ENCODE results near the gene MSI1. TPM values are rescaled to one million over a fixed set of nuclear protein-coding genes. Genes with fewer than 3 reads are reported as not detected.
"Not testable (repeated sequence)": the region's sequence is repeated elsewhere in the genome, so short reads cannot be mapped to it uniquely, and the experiment has no call there.

MSI1 gene
- total RNA-seq, 1 donor from 2014 or later, result 0.79 TPM

- H3K9me3 Mint-ChIP-seq, result peaks cover 20% of the 10 kb centered on the region
- H3K27me3 Mint-ChIP-seq; H3K36me3 Mint-ChIP-seq (ENCODE audit: low read depth); H3K4me3 Mint-ChIP-seq; DNase-seq; intact Hi-C loops (cut with micrococcal nuclease); H3K4me1 Mint-ChIP-seq; H3K27ac Mint-ChIP-seq: not testable (repeated sequence)
Observed at GRCh38 chr12:120336392-120336791, 32.6 kb downstream of the MSI1 start.

GRCh38 chr12:120335447-120335846 is 33.5 kb downstream of the MSI1 start:
- H3K4me1 Mint-ChIP-seq; H3K4me3 Mint-ChIP-seq; H3K36me3 Mint-ChIP-seq (ENCODE audit: low read depth); H3K27ac Mint-ChIP-seq; intact Hi-C loops (cut with micrococcal nuclease); H3K27me3 Mint-ChIP-seq: not testable (repeated sequence)
- H3K9me3 Mint-ChIP-seq, result peaks cover 20% of the 10 kb centered on the region
- DNase-seq, result peak; percentile 76

- H3K4me1 Mint-ChIP-seq, result no peaks in the 10 kb centered on the region
- intact Hi-C loops (cut with micrococcal nuclease), result no loop called here
- no peaks in the 10 kb centered on the region for H3K36me3 Mint-ChIP-seq (ENCODE audit: low read depth)
- H3K4me3 Mint-ChIP-seq, result no peak overlapping the region
- no peak for DNase-seq
- no peak overlapping the region for H3K27ac Mint-ChIP-seq
- H3K9me3 Mint-ChIP-seq, result peaks cover 13% of the 10 kb centered on the region
- H3K27me3 Mint-ChIP-seq, result peaks cover 6% of the 10 kb centered on the region
Observed at GRCh38 chr12:120332523-120332922, 36.4 kb downstream of the MSI1 start.

- DNase-seq, result no peak
- Mint-ChIP-seq H3K36me3 (ENCODE audit: low read depth) (no peaks in the 10 kb centered on the region), H3K27me3 (peaks cover 6% of the 10 kb centered on the region), H3K4me1 (no peaks in the 10 kb centered on the region), H3K4me3 (no peak overlapping the region), H3K9me3 (peaks cover 9% of the 10 kb centered on the region), H3K27ac (no peak overlapping the region)
- intact Hi-C loops (cut with micrococcal nuclease), result no loop called here
Observed at GRCh38 chr12:120332041-120332440, 36.9 kb downstream of the MSI1 start.

- Mint-ChIP-seq H3K27me3 (peaks cover 6% of the 10 kb centered on the region), H3K4me3 (no peak overlapping the region), H3K4me1 (no peaks in the 10 kb centered on the region), H3K36me3 (ENCODE audit: low read depth) (no peaks in the 10 kb centered on the region), H3K27ac (no peak overlapping the region), H3K9me3 (peaks cover 4% of the 10 kb centered on the region)
- DNase-seq, result no peak
- intact Hi-C loops (cut with micrococcal nuclease), result no loop called here
Observed at GRCh38 chr12:120331390-120331789, 37.6 kb downstream of the MSI1 start.

- H3K27ac Mint-ChIP-seq, result no peak overlapping the region
- intact Hi-C loops (cut with micrococcal nuclease), result loop anchor here (5.0 kb wide), 2 partner anchors 34 to 319 kb away; no protein-coding TSS in a partner anchor
Observed at GRCh38 chr12:120328228-120328627, 40.7 kb downstream of the MSI1 start.

GRCh38 chr12:120327593-120327992 is 41.4 kb downstream of the MSI1 start, which contains the start of gene PLA2G1B:
Gene PLA2G1B, minus strand, starts transcription at chr12:120327779. Its CDS starts 26 bp downstream, at chr12:120327753.
- no peak for DNase-seq
- peaks cover 9% of the 10 kb centered on the region for H3K4me1 Mint-ChIP-seq
- H3K27ac Mint-ChIP-seq, result no peak within 1 kb of the TSS
- no peaks in the 10 kb centered on the region for H3K9me3 Mint-ChIP-seq
- peaks cover 8% of the 10 kb centered on the region for H3K27me3 Mint-ChIP-seq
- no peaks in the 10 kb centered on the region for H3K36me3 Mint-ChIP-seq (ENCODE audit: low read depth)
- intact Hi-C loops (cut with micrococcal nuclease), result loop anchor here (5.0 kb wide), 2 partner anchors 35 to 320 kb away; no protein-coding TSS in a partner anchor
- no peak within 1 kb of the TSS for H3K4me3 Mint-ChIP-seq

More at GRCh38 chr12:120328228-120328627, 40.7 kb downstream of the MSI1 start:
- Mint-ChIP-seq H3K36me3 (ENCODE audit: low read depth) (no peaks in the 10 kb centered on the region), H3K4me1 (peaks cover 9% of the 10 kb centered on the region), H3K4me3 (no peak overlapping the region), H3K9me3 (no peaks in the 10 kb centered on the region), H3K27me3 (peaks cover 8% of the 10 kb centered on the region)
- no peak for DNase-seq

GRCh38 chr12:120324841-120325417 is 44.0 kb downstream of the MSI1 start:
- Mint-ChIP-seq H3K9me3 (no peaks in the 10 kb centered on the region), H3K36me3 (ENCODE audit: low read depth) (no peaks in the 10 kb centered on the region), H3K4me1 (peaks cover 9% of the 10 kb centered on the region), H3K27ac (no peak overlapping the region), H3K27me3 (peaks cover 8% of the 10 kb centered on the region), H3K4me3 (no peak overlapping the region)
- intact Hi-C loops (cut with micrococcal nuclease), result loop anchor here (1.0 to 5.0 kb wide), 4 partner anchors 32 to 322 kb away; partner anchors contain the start of gene RNU4-1
- no peak for DNase-seq

GRCh38 chr12:120323772-120324171 is 45.2 kb downstream of the MSI1 start:
- no peak overlapping the region for H3K4me3 Mint-ChIP-seq
- peaks cover 9% of the 10 kb centered on the region for H3K4me1 Mint-ChIP-seq

GRCh38 chr12:120321382-120322202 is 47.4 kb downstream of the MSI1 start:
- H3K9me3 Mint-ChIP-seq, result no peaks in the 10 kb centered on the region
- H3K4me1 Mint-ChIP-seq, result peaks cover 22% of the 10 kb centered on the region
- intact Hi-C loops (cut with micrococcal nuclease), result no loop called here
- no peak for DNase-seq
- no peak overlapping the region for H3K4me3 Mint-ChIP-seq
- peaks cover 8% of the 10 kb centered on the region for H3K27me3 Mint-ChIP-seq
- no peaks in the 10 kb centered on the region for H3K36me3 Mint-ChIP-seq (ENCODE audit: low read depth)
- H3K27ac Mint-ChIP-seq, result no peak overlapping the region

More at GRCh38 chr12:120323772-120324171, 45.2 kb downstream of the MSI1 start:
- intact Hi-C loops (cut with micrococcal nuclease), result loop anchor here (2.0 kb wide), 1 partner anchor 31 kb away; the partner anchor contains the start of gene RNU4-1
- Mint-ChIP-seq H3K9me3 (no peaks in the 10 kb centered on the region), H3K36me3 (ENCODE audit: low read depth) (no peaks in the 10 kb centered on the region), H3K27ac (no peak overlapping the region), H3K27me3 (peaks cover 10% of the 10 kb centered on the region)
- DNase-seq, result no peak

GRCh38 chr12:120317224-120318105 is 51.5 kb downstream of the MSI1 start:
- Mint-ChIP-seq H3K4me3 (peak overlapping the region; percentile 93), H3K27ac (peak overlapping the region; percentile 95), H3K4me1 (peaks cover 12% of the 10 kb centered on the region), H3K9me3 (no peaks in the 10 kb centered on the region), H3K36me3 (ENCODE audit: low read depth) (no peaks in the 10 kb centered on the region), H3K27me3 (peaks cover 5% of the 10 kb centered on the region)
- intact Hi-C loops (cut with micrococcal nuclease), result loop anchor here (1.0 kb wide), 3 partner anchors 15 to 121 kb away; partner anchors contain the start of genes COX6A1, RNU4-1 and SIRT4
- DNase-seq, result peak; percentile 100

GRCh38 chr12:120316798-120317223 is 52.2 kb downstream of the MSI1 start:
- Mint-ChIP-seq H3K36me3 (ENCODE audit: low read depth) (no peaks in the 10 kb centered on the region), H3K4me1 (peaks cover 12% of the 10 kb centered on the region), H3K4me3 (peak overlapping the region; percentile 93), H3K9me3 (no peaks in the 10 kb centered on the region), H3K27ac (peak overlapping the region; percentile 95), H3K27me3 (peaks cover 5% of the 10 kb centered on the region)
- DNase-seq, result no peak
- intact Hi-C loops (cut with micrococcal nuclease), result loop anchor here (1.0 kb wide), 3 partner anchors 15 to 121 kb away; partner anchors contain the start of genes COX6A1, RNU4-1 and SIRT4

- Mint-ChIP-seq H3K9me3 (no peaks in the 10 kb centered on the region), H3K27ac (no peak overlapping the region), H3K4me3 (no peak overlapping the region), H3K27me3 (peaks cover 3% of the 10 kb centered on the region), H3K4me1 (peaks cover 12% of the 10 kb centered on the region), H3K36me3 (ENCODE audit: low read depth) (no peaks in the 10 kb centered on the region)
- DNase-seq, result no peak
- intact Hi-C loops (cut with micrococcal nuclease), result no loop called here
Observed at GRCh38 chr12:120314220-120314619, 54.7 kb downstream of the MSI1 start.

Data from activated CD4-positive, alpha-beta T cell treated with anti-CD3 and anti-CD28 coated beads, Interleukin-2, amount 10 ng/mL, durations not matched to agents 24 days and 14 days (primary cell).